HS-5 (cell line): ENCODE measurements around the gene POLR2F.

ENCODE experiments used
- DNase-seq: peaks from one replicate; pipeline ENCODE4 v3.0.0-alpha.2; 2012; ENCODE audit warnings: low read depth

The POLR2F gene

GRCh38 chr22:37982938-37983859, 29.7 kb downstream of the POLR2F start:
- DNase-seq: no peak

GRCh38 chr22:37983860-37984791, 30.6 kb downstream of the POLR2F start, which contains the start of gene SOX10:
Gene SOX10 (minus strand): TSS chr22:37984555. CDS start chr22:37983784, 771 bp downstream.
- no peak for DNase-seq

- no peak for DNase-seq
Measured at GRCh38 chr22:37985050-37985585, 31.6 kb downstream of the POLR2F start.

- DNase-seq: no peak
Measured at GRCh38 chr22:37985751-37986281, 32.3 kb downstream of the POLR2F start.

- DNase-seq: no peak
Measured at GRCh38 chr22:37986371-37986770, 32.9 kb downstream of the POLR2F start.

GRCh38 chr22:37989146-37990045, 35.9 kb downstream of the POLR2F start:
- no peak for DNase-seq

- DNase-seq: no peak
Measured at GRCh38 chr22:37990301-37990700, 36.8 kb downstream of the POLR2F start.

- DNase-seq: no peak
Measured at GRCh38 chr22:37990862-37991261, 37.4 kb downstream of the POLR2F start.

- DNase-seq: no peak
Measured at GRCh38 chr22:37991731-37992442, 38.4 kb downstream of the POLR2F start.

GRCh38 chr22:37994049-37994448, 40.5 kb downstream of the POLR2F start:
- no peak for DNase-seq

- no peak for DNase-seq
Measured at GRCh38 chr22:37994982-37995381, 41.5 kb downstream of the POLR2F start.

- DNase-seq: no peak
Measured at GRCh38 chr22:37995460-37995859, 42.0 kb downstream of the POLR2F start.

GRCh38 chr22:37996079-37996478, 42.6 kb downstream of the POLR2F start:
- DNase-seq: no peak

GRCh38 chr22:37996515-37997246, 43.2 kb downstream of the POLR2F start:
- DNase-seq: no peak

- DNase-seq: no peak
Measured at GRCh38 chr22:37998543-37998942, 45.0 kb downstream of the POLR2F start.

- no peak for DNase-seq
Measured at GRCh38 chr22:37999236-37999635, 45.7 kb downstream of the POLR2F start.

GRCh38 chr22:37999640-38000272, 46.3 kb downstream of the POLR2F start:
- DNase-seq: no peak

- DNase-seq: no peak
Measured at GRCh38 chr22:38005943-38006342, 52.4 kb downstream of the POLR2F start.

GRCh38 chr22:38006906-38007305, 53.4 kb downstream of the POLR2F start:
- no peak for DNase-seq
